Islet of Langerhans (tissue), 1 donor: ENCODE measurements around the gene PKIG.

Experiments used
- FAIRE-seq: peaks from one replicate; lab custom pipeline; 2011; peaks lifted over from hg19 to GRCh38; lab: Jason Lieb, UNC

The PKIG gene

GRCh38 chr20:44596876-44597275, 14.5 kb downstream of the PKIG start:
- FAIRE-seq: no peak

GRCh38 chr20:44597516-44597915, 15.1 kb downstream of the PKIG start:
- no peak for FAIRE-seq

GRCh38 chr20:44597930-44598329, 15.6 kb downstream of the PKIG start:
- FAIRE-seq: no peak

GRCh38 chr20:44598423-44599305, 16.3 kb downstream of the PKIG start:
- no peak for FAIRE-seq

GRCh38 chr20:44599715-44600114, 17.3 kb downstream of the PKIG start:
- FAIRE-seq: no peak

- no peak for FAIRE-seq
These were observed 17.9 kb downstream of the PKIG start for GRCh38 chr20:44600301-44600700.

GRCh38 chr20:44600758-44601201, 18.4 kb downstream of the PKIG start:
- no peak for FAIRE-seq

- FAIRE-seq: no peak
These were observed 18.9 kb downstream of the PKIG start for GRCh38 chr20:44601236-44601671.

GRCh38 chr20:44601801-44602204, 19.4 kb downstream of the PKIG start:
- no peak for FAIRE-seq

GRCh38 chr20:44603327-44603726, 20.9 kb downstream of the PKIG start:
- no peak for FAIRE-seq

GRCh38 chr20:44606725-44607441, 24.5 kb downstream of the PKIG start:
- FAIRE-seq: no peak

- FAIRE-seq: no peak
These were observed 26.7 kb downstream of the PKIG start for GRCh38 chr20:44609006-44609515.

GRCh38 chr20:44609516-44610312, 27.3 kb downstream of the PKIG start:
- FAIRE-seq: no peak

GRCh38 chr20:44610313-44610962, 28.1 kb downstream of the PKIG start:
- FAIRE-seq: no peak

- no peak for FAIRE-seq
These were observed 31.2 kb downstream of the PKIG start for GRCh38 chr20:44613575-44613974.

GRCh38 chr20:44614525-44614924, 32.1 kb downstream of the PKIG start:
- FAIRE-seq: no peak

- no peak for FAIRE-seq
These were observed 32.9 kb downstream of the PKIG start for GRCh38 chr20:44615169-44615791.

GRCh38 chr20:44615876-44616603, 33.7 kb downstream of the PKIG start:
- no peak for FAIRE-seq

- no peak for FAIRE-seq
These were observed 34.2 kb downstream of the PKIG start for GRCh38 chr20:44616604-44616964.

GRCh38 chr20:44618318-44618731, 35.9 kb downstream of the PKIG start:
- FAIRE-seq: no peak

- FAIRE-seq: no peak
These were observed 36.9 kb downstream of the PKIG start for GRCh38 chr20:44619294-44619693.
